K562 (cell line): ENCODE data around the gene GPN3. TPM values are rescaled to one million over a fixed set of nuclear protein-coding genes. Genes with fewer than 3 reads are reported as not detected.

Source experiments
- BCLAF1 ChIP-seq, 2 experiments: fragments of 450-650 bp in 1 of 2; IDR thresholded peaks; 2 replicates each; pipeline ENCODE4 v1.6.1; 2011 to 2017; ENCODE audit warnings: low read depth in 2 of 2, antibody characterized with exemption in 1 of 2, borderline replicate concordance in 1 of 2, low read length in 1 of 2, mild to moderate bottlenecking in 1 of 2, mixed read lengths in 1 of 2; ENCODE audit not compliant: control insufficient read depth in 1 of 2
- CBX8 ChIP-seq: fragments of 200-600 bp; sonication (generic); IDR thresholded peaks from 2 replicates; pipeline ENCODE4 v1.6.1; 2012; ENCODE audit warnings: borderline replicate concordance, mixed run types, low read depth, mild to moderate bottlenecking, moderate library complexity, mixed read lengths, low read length, control low read depth, inconsistent platforms; ENCODE audit not compliant: poor library complexity, severe bottlenecking; ENCODE audit errors: extremely low read depth
- CCAR2 ChIP-seq: fragments of 200-400 bp; formaldehyde crosslinking; IDR thresholded peaks from 2 replicates; pipeline ENCODE4 v1.6.1; 2017; ENCODE audit warnings: mild to moderate bottlenecking, low read depth, low read length
- CHD1 ChIP-seq: fragments of 200-600 bp; sonication (generic); IDR thresholded peaks from one replicate; pipeline ENCODE4 v1.6.1; 2012; ENCODE audit warnings: mild to moderate bottlenecking, moderate library complexity, low read length, inconsistent platforms
- ELK1 ChIP-seq: sonication (generic); formaldehyde crosslinking; IDR thresholded peaks from 2 replicates; pipeline ENCODE4 v1.8.1; 2022; ENCODE audit warnings: missing genetic modification reagents
- ELK3 ChIP-seq: fragments of 450-650 bp; formaldehyde crosslinking; IDR thresholded peaks from 2 replicates; pipeline ENCODE4 v1.4.0; 2020; ENCODE audit warnings: mild to moderate bottlenecking
- FOXA1 ChIP-seq: fragments of 450-650 bp; IDR thresholded peaks from 2 replicates; pipeline ENCODE4 v1.6.1; 2016; ENCODE audit warnings: mild to moderate bottlenecking, borderline replicate concordance
- GABPB1 ChIP-seq: sonication (generic); formaldehyde crosslinking; IDR thresholded peaks from 2 replicates; pipeline ENCODE4 v1.8.0; 2022; ENCODE audit warnings: mild to moderate bottlenecking, missing genetic modification reagents
- MLLT1 ChIP-seq, 2 experiments: fragments of 450-650 bp; IDR thresholded peaks; 2 replicates each; pipeline ENCODE4 v1.6.1; 2016
- OTX1 ChIP-seq: fragments of 450-650 bp; formaldehyde crosslinking; IDR thresholded peaks from 2 replicates; pipeline ENCODE4 v1.4.0; 2022; ENCODE audit warnings: mild to moderate bottlenecking
- PKNOX1 ChIP-seq: fragments of 450-650 bp; IDR thresholded peaks from 2 replicates; pipeline ENCODE4 v1.6.1; 2016
- SP2 ChIP-seq: IDR thresholded peaks from 2 replicates; pipeline ENCODE4 v1.6.1; 2011; ENCODE audit warnings: mild to moderate bottlenecking, low read depth, low read length, moderate library complexity; ENCODE audit not compliant: poor library complexity, severe bottlenecking; ENCODE audit errors: extremely low read depth
- SRF ChIP-seq, 2 experiments: fragments of 250-450, 450-650 bp in 1 of 2; sonication (Bioruptor Pico) in 1 of 2; sonication (generic) in 1 of 2; formaldehyde crosslinking; IDR thresholded peaks; 2 replicates each; pipeline versions ENCODE4 v1.5.0 to v1.5.1; 2020 to 2022; ENCODE audit warnings: mild to moderate bottlenecking in 1 of 2, missing genetic modification reagents in 1 of 2
- ZBTB49 ChIP-seq: sonication (generic); formaldehyde crosslinking; IDR thresholded peaks from 2 replicates; pipeline ENCODE4 v1.8.0; 2022; ENCODE audit warnings: missing genetic modification reagents, mild to moderate bottlenecking, borderline replicate concordance
- polyA plus RNA-seq, 8 experiments: library from polyadenylated mRNA; depleted of rRNA in 4 of 8; stranded (reverse) in 5 of 8; unstranded in 3 of 8; fragments of >200 nt; fragmentation: Nextera tagmentation in 2 of 8; fragmentation: Illumina TruSeq in 1 of 8; extraction: Ambion mirVana in 2 of 8; extraction: Trizol in 1 of 8; gene quantifications; 2 replicates each; pipeline versions ENCODE4 v1.2.1 to v1.2.3, GENCODE V29; 2011 to 2014; ENCODE audit warnings: inconsistent platforms in 1 of 8, missing spikeins in 1 of 8
- total RNA-seq, 7 experiments: library from RNA; depleted of rRNA in 6 of 7; stranded (reverse); fragments of >200 nt in 6 of 7; fragmentation: Illumina TruSeq in 2 of 7; extraction: Trizol in 2 of 7; gene quantifications; 2 replicates each; pipeline versions ENCODE4 v1.2.1 to v1.2.3, GENCODE V29; 2011 to 2021; ENCODE audit warnings: low replicate concordance in 1 of 7

Gene GPN3
- total and polyA plus RNA-seq, 9 of the 15 experiments (the other 6 are each of a cell fraction or from before 2014, with no cell fraction given): 35.8 to 123 (median 64.2) TPM

GRCh38 chr12:110449799-110450497 lies 18.1 kb downstream of the GPN3 start, which contains the start of gene ARPC3 (continued):
- TF ChIP-seq CBX8 (no peak), CCAR2 (no peak), BCLAF1 (IDR thresholded peaks at IDR 0.05; ENCODE audit: borderline replicate concordance in 1 of 2, control insufficient read depth in 1 of 2, low read depth in 2 of 2, low read length in 1 of 2) (no peak), MLLT1 (IDR thresholded peaks at IDR 0.05) (no peak), ELK1 (CRISPR knock-in tag) (no peak), CHD1 (peak; percentile 62), ELK3 (CRISPR knock-in tag) (no peak), PKNOX1 (peak; percentile 48; the same call in 1 of the 2 replicates), ZBTB49 (CRISPR knock-in tag) (peak; percentile 53; the same call in 1 of the 2 replicates), FOXA1 (no peak), OTX1 (peak; percentile 76), SP2 (peak; percentile 5), SRF (CRISPR knock-in tag; IDR thresholded peaks at IDR 0.05) (peak in 1 of 2 experiments; percentile 52; a peak in 2 of 4 replicates), GABPB1 (peak; percentile 95)
